Hematopoietic multipotent progenitor cell treated with erythropoietin and hydrocortisone succinate and interleukin-3 and kit ligand, for 8 days (in vitro differentiated cells): ENCODE data around the gene CUX1.
"Not testable (repeated sequence)": the region's sequence is repeated elsewhere in the genome, so short reads cannot be mapped to it uniquely, and the experiment has no call there.

Source experiments
- DNase-seq: peaks from one replicate; pipeline ENCODE4 v3.0.0-alpha.2; 2015

Gene CUX1

DNA sequence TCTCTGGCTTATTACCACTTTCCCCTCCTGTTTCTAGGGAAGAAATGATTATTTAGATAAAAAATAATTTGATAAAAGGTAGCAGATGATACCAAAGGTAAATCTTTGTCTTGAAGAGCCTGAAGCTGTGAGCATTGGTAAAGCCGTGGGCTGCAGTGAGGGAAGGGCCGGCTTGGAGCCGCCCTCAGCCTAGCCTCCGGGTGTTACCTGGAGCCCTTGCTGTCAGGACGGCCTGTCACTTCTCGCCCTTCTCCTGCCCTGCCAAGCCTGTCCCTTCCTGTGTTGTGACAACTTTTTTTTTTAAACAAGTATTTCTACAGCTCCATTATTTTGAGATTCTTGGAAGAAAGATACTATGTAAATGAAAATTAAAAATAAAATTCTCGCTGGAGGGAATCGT lies 7.0 kb downstream of the CUX1 start:
- no peak for DNase-seq

DNA sequence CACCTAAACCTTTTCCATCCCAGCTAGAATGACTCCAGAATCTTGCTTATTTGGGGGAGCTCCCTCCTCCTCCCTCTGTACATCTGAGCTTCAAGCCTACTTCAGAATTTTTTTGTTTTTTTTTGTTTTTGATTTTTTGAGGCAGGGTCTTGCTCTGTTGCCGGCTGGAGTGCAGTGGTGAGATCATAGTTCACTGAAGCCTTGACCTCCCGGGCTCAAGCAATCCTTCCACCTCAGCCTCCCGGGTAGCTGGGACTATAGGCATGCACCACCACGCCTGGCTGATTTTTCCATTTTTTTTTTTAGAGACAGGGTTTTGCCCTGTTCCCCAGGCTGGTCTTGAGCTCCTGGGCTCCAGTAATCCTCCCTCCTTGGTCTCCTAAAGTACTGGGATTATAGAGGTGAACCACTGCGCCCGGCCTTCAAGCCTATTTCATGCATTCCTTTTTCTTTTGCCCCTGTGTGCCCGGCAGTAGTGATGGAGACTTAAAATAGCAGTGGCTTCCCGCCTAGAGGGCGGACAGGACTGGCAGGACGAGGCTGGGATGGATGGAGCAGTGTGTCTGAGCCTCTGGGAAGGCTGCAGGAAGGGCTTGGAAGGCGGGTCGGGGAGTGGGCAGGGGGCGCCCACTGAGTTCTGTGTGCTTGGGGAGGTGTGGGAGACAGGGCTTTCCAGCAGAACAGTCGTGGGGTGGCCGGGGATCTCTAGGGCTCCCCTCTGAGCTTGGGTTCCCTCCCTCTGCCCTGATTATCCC lies 8.8 kb downstream of the CUX1 start:
- no peak for DNase-seq

DNA sequence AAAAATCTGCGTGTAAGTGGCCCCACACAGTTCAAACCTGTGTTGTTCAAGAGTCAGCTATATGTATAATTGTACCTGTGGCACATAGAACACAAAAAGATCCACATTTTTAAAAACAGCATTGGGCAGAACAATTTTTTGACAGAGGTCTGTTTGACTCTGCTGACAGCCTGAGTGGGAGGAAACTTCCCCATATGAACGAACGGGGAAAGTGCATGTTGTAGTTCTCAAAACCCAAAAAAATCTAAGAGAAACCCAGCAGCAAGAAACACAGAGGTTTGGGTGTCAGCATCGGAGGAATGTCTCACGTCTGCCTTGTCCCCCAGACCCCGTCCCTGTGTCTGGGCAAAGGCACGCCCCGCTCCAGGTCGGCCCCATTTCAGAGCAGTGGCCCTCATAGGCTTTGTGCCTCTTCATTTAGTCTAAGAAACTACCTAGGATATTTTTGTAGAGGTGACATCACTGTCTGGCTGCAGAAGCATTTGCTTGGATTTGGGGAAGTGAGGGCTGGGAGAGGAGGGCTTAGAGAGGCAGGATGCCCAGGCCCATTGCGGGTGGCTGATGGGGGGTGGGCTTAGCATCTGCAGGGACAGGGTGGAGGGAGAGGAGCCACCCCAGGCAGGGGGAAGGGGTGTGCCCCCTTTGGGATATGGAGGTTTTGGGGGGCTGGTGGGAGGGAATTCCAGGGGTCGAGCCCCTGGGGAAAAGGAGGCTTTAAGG lies 11.0 kb downstream of the CUX1 start:
- no peak for DNase-seq

DNA sequence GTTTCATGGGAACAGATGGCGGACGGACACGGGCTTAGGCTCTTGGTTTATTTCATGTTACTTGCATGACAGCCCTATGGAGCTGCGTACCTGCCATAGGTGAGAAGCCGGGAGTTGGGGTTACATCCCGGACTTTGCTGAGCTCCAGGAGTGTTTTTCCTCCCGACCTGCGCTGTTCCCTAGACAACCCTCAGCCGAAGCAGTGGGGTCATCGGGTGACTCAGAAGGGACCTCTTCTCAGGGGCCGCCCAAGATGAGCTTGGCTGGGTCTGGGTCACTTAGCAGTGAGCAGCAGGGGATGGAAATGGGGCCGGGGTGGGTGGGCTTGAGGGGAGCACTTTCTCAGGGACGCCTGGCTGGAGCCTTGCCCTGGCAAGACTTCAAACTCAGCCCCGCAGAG lies 11.9 kb downstream of the CUX1 start:
- DNase-seq, result no peak

DNA sequence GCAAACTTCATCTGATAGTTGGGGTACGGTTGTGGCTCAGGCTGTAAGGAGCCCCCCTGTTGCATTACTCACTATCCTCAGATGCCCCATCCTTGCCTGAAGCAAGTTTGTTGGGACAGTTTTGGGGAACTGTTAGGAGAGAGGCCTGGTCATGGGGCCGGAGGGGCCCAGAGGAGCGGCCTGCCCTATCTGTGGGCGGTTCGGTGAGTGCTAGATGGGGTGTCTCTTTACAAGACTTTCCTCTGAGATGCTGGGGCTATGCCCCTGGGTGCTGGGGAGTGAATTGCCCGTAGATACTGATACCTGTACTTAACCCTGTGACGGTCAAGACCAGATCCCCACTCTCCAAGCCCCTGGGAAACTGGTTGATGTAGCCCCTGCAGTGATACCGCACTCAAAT lies 12.4 kb downstream of the CUX1 start:
- no peak for DNase-seq

DNA sequence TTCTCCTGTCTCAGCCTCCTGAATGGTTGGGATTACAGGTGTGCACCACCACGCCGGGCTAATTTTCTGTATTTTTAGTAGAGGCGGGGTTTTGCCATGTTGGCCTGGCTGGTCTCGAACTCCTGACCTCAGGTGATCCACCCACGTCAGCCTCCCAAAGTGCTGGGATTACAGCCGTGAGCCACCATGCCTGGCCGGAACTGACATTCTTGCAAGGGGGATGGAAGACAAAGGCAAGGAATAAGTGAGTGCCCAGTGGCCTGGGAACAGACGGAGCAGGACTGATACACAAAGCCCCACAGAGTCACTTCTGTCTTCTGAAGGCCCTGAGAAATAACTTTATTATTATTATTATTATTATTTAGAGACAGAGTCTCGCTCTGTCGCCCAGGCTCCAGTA lies 14.0 kb downstream of the CUX1 start:
- DNase-seq, result not testable (repeated sequence)

DNA sequence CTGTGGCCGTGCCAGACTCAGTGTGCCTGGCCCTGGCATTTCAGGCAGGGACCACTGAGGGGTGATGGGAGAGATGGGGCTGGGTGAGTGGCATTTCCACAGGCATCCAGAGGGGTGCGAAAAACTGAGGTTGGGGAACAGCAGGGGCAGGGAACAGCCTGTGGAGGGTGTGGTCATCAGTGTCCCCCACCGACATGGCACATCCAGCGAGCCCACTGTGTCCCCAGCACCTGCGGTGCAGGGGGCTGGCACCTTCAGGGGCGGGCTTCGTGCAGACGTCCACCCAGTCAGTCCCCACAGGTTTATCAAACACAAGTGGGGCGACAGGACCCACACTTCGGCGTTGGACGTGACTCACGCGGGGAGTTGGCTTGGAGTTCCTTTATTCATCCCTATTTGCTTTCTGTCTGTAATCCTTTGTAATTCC lies 14.8 kb downstream of the CUX1 start:
- DNase-seq, result no peak

DNA sequence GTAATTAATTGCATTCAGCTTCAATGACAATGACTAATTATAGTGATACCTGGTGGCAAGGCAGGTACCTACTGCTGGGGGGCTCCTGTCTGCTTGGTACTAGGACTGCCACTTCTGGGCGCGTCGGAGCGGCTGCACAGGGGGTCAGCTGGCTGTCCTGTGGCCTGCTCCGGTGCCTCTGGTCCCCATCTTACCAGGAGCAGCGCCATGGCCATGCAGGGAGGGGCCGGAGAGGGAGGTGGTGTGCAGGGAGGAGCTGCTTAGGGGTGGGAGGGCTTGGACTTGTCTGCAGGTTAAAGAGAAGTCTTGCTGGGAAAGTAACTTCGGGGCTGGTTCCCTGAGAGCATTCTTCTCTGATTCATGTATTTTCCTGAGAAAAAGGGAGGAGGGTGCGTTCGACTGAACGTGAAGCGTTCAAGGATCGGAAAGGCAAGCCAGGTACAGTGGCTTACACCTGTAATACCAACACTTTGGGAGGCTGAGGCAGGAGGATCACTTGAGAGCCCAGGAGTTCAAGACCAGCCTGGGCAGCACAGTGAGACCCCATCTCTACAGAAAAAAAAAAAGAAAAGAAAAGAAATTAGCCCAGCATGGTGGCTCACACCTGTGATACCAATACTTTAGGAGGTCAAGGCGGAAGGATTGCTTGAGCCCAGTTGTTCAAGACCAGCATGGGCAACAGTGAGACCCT lies 15.4 kb downstream of the CUX1 start:
- DNase-seq, result no peak

DNA sequence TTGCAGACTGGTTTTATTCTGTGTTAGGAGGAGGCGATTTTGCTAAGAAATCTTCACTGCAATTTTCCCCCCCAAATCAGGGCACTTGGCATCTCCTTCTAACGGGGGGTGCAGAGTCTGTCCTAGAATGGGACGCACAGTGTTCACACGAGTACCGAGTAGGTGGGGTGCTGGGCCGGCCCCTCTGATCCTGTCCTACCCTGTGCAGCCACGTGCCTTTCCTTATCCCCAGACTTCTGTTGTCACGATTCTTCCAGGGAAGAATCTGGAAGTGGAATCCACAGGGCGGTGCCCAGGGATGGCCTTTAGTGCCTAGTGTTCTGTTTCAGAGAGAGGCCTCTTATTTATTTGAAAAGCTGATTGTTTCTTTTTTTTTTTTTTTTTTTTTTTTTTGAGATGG lies 16.4 kb downstream of the CUX1 start:
- no peak for DNase-seq

DNA sequence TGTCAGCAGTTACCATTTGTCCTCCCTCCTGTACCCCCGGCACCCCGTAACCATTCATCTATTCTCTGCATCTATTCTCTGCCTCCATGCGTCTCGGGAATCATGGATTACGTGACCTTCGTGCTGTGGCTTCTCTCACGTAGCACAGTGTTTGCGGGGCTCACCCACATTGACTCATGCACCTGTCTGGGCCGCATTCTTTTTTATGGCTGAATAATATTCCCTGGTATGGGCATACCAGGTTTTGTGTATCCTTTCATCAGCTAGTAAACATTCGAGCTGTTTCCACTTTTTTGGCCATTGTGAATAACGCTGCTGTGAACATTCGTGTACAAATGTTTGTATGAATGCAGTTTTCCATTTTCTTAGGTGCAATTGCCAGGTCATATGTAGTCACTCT lies 17.7 kb downstream of the CUX1 start:
- DNase-seq, result no peak

DNA sequence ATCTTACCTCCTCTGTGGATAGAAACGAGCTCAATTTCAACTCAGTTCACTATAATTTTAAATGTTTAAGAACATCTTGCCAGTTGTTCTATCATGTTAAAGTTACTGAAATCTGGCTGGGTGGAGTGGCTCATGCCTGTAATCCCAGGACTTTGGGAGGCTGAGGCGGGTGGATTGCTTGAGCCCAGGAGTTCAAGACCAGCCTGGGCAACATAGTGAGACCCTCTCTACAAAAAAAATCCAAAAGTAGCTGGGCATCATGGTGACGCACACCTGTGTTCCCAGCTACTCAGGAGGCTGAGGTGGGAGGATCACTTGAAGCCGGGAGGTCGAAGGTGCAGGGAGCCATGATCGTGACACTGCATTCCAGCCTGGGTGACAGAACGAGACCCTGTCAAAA lies 20.0 kb downstream of the CUX1 start:
- not testable (repeated sequence) for DNase-seq

DNA sequence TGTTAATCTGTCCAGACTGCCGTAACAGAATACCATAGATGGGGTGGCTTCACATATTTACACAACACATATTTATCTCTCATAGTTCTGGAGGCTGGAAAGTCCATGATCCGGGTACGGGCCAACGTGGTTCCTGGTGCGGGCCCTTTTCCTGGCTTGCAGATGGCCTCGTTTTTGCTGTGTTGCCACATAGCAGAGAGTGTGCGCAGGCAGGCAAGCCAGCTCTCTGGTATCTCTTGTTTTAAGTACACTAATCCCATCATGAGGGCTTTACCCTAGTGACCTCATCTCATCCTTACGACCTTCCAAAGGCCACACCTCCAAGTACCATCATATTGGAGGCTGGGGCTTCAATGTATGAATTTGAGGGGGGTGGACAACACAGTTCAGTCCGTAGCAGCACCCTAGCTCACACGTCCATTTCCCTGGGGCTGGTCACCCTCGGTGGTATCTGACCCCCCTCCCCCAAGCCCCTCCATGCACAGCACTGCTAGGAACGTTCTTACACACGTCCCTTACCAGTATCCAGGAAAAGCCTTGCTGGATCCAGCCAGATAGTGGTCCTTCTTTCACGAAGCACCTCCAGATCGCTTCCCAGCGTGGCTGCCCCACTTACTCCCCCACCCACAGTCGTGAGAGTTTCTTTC lies 21.5 kb downstream of the CUX1 start:
- no peak for DNase-seq

DNA sequence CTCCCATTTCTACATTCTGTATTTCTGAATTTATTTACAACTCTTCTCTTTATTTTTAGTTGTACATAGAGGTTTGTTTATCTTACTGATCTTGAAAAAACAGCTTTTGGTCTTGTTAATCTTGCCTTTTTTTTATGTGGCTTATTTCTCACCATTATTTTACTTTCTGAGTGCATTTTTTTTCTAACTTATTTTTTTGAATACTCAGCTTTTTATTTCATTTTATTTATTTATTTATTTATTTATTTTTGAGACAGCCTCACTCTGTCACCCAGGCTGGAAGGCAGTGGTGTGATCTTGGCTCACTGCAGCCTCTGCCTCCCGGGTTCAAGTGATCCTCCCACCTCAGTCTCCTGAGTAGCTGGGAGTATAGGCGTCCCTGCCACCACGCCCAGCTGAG lies 23.9 kb downstream of the CUX1 start:
- no peak for DNase-seq

DNA sequence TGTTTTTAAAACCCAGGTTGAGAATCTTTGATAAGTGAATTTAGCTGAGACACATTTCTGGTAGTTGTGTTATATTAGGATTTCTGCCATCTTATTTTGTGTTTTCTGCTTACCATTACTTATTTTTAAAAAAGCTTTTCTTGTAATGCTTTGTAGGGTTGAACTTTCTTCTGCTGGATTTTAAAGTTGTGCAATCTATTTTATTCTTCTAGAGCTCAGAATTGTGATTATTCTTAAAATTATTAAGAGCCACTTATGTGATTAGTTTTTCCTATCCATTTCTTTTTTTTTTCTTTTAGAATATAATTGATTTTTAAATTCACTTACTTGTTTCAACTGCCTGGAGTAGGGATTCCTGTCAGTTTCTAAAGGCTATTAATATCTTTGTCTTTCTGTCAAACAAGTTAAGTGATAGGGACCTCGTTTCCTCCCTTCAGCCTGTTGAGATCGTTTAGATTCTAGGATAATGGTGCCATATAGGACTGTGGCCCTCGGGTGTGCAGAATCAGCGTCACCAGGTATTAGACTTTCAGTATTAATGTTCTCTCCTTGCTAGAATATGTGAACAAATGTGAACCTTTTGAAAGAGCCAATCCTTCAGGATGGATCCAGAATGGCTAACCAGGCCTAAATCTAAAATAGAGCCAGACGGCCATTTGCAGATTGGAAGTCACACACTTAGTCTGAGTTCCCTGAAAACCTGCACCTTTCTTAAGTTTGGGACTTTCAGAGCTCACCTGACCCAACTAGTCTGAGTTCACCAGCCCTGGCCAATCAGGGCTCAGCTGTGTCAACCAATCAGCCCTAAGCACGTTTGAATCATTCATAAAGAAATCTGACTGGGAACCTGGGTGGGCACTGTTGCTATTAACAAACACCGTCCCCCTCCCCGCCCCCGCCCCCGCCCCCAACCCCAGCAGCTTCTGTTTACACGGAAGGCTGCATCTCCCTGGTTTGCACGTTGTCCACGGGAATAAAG lies 26.2 kb downstream of the CUX1 start:
- no peak for DNase-seq

DNA sequence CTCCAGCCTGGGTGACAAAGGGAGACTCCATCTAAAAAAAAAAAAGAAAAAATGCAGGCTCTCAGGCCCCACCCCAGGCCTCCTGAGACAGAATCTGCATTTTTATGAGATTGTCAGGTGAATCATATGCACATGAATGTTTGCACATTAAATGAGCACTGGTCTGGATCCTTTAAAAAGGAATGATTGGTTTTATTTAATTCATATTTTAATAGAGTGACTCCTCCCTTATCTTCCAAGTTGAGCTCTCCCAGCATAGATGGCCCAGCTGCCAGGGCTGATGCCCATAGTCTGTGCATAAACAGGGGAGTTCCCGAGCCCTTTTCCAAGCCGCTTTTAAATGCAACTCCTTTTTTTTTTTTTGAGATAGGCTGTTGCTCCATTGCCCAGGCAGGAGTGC lies 28.5 kb downstream of the CUX1 start:
- no peak for DNase-seq

DNA sequence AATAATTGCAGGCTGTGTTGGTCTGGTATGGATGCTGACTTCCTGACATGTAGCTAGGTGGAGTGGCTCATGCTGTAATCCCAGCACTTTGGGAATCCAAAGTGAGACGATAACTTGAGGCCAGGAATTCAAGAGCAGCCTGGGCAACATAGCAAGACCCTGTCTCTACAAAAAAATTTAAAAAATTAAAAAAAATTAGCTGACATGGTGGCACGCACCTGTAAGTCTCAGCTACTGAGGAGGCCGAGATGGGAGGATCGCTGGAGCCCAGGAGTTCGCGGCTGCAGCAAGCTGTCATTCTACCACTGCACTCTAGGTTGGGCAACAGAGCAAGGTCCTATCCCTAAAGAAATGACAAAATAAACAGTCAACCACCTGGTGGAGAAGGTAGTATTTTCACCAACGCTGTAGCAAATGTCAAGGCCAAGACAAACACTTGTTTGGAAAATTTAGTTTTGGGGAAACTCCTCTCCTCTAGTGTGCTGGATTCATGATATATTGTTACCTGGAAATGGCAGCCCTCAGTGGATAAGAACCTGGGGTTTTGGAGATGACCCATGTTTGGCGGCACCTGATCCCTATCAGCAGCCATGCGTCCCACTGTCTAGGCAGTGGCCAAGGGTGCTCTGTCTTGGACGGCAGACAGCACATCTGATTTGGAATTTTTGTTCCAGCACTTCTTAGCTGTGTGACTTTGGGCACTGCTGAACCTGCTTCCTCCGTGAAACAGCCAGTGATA lies 29.5 kb downstream of the CUX1 start:
- no peak for DNase-seq

DNA sequence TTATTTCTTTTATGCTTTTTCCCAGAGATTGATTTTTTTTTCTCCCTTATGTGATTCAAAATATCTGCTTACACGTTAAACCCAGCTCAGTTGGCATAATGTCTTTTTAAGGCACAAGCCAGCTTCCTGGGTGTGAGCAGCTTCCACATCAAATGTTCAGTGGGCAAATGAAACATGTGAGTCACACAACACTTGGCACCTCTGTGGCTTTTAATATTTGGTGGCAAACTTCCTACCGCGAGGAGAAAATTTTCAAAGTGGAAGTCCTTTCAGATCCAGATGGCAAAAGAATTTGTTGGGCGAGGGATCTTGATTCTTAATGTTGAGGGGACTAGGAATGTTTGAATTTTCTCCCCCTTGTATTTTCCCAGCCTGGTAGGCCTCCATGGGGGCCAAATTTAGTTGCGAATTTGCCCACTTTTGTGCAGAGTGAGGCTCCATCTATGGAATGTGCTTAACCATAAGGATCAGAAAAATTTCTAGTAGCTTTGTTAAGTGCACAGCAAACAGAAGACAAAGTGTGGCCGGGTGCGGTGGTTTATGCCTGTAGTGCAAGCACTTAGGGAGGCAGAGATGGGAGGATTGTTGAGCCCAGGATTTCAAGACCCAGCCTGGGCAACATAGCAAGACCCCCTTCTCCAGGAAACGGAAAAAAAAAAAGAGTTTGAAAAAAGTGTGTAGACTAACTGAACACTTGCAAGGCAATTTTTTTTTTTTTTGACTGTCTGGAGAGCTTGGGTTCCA lies 31.0 kb downstream of the CUX1 start:
- no peak for DNase-seq

DNA sequence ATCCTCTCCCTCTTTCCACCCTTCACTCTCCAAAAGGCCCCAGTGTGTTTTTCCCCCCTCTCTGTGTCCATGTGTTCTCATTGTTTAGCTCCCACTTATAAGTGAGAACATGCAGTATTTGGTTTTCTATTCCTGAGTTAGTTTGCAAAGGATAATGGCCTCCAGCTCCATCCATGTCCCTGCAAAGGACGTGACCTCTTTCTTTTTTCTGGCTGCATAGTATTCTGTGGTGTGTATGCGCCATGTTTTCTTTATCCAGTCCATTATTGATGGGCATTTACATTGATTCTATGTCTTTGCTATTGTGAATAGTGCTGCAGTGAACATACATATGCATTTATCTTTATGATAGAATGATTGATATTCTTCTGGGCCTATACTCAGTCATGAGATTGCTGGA lies 31.9 kb downstream of the CUX1 start:
- DNase-seq, result not testable (repeated sequence)

DNA sequence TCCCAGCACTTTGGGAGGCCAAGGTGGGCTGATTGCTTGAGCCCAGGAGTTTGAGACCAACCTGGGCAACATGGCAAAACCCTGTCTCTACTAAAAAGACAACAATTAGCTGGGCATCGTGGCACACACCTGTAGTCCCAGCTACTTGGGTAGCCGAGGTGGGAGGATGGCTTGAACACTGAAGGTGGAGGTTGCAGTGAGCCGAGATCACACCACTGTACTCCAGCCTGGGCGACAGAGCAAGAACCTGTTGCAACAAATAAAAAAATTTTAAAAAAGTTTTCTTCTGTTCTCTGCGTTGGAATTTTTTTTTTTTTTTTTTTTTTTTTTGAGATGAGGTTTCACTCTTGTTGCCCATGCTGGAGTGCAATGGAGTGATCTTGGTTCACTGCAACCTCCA lies 34.9 kb downstream of the CUX1 start:
- DNase-seq, result not testable (repeated sequence)

DNA sequence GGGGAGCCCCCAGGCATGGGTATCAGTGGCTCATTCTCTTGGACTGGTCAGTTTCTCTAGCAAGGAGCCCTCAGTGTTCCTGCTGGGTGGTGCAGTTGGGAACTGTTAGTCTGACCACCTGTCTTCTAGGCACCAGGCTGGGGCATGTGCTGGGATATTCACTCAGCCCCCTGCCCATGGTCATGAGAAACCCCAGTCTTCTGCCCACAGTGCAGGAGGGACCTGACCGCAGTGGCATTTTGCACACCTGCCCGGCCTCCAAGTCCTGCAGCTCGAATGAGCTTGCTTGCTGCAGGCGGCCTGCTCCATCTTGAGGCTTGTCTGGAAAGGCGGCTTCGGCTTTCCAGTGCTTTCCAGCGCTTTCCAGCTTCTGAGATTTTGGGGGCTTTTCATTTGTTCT lies 36.3 kb downstream of the CUX1 start:
- DNase-seq, result no peak
